NK-92 (cell line): Measurements from ENCODE around the gene LRRC38.
"Not testable (repeated sequence)": the region's sequence is repeated elsewhere in the genome, so short reads cannot be mapped to it uniquely, and the experiment has no call there.

ENCODE experiments used
- DNase-seq: peaks from one replicate; lab custom pipeline; 2025; ENCODE audit not compliant: unreplicated experiment; lab: John Stamatoyannopoulos, UW

The LRRC38 gene, protein sequence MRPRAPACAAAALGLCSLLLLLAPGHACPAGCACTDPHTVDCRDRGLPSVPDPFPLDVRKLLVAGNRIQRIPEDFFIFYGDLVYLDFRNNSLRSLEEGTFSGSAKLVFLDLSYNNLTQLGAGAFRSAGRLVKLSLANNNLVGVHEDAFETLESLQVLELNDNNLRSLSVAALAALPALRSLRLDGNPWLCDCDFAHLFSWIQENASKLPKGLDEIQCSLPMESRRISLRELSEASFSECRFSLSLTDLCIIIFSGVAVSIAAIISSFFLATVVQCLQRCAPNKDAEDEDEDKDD

GRCh38 chr1:13513895-13514546 lies at the start of gene LRRC38:
Gene LRRC38 (minus strand): TSS chr1:13514003. CDS start chr1:13513593, 410 bp downstream.
- no peak for DNase-seq

DNA sequence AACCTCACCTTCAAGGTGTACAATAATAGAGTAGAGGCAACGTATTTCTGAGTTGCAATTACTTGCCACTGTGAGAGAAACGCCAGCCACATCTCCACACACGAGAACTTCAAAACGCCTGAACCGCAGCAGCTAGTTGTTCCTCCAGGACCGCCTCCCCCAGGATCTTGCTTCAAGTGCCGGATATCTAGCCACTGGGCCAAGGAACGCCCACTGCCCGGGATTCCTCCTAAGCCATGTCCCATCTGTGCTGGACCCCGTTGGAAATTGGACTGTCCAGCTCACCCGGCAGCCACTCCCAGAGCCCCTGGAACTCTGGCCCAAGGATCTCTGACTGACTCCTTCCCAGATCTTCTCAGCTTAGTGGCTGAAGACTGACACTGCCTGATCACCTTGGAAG lies 49.2 kb upstream of the LRRC38 start:
- DNase-seq = not testable (repeated sequence)

DNA sequence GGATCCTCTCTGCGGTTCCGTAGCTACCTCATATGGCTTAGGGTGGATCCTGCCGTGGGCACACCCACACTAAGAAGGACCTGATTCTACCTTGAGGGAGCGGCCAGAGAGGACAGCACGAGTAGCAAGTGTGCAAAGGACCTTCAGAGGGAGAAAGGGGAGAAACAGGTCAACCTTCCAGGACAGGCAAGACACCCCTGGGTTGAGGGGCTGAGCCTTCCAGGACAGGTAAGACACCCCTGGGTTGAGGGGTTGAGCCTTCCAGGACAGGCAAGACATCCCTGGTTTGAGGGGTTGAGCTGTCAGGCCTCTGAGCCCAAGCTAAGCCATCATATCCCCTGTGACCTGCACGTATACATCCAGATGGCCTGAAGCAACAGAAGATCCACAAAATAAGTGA lies 46.7 kb upstream of the LRRC38 start:
- no peak for DNase-seq

- DNase-seq = no peak
Measured at GRCh38 chr1:13556224-13556764, 42.5 kb upstream of the LRRC38 start.

- no peak for DNase-seq
Measured at GRCh38 chr1:13554798-13555197, 41.0 kb upstream of the LRRC38 start.

- DNase-seq = no peak
Measured at GRCh38 chr1:13550663-13551062, 36.9 kb upstream of the LRRC38 start.

- DNase-seq = no peak
Measured at GRCh38 chr1:13549521-13549920, 35.7 kb upstream of the LRRC38 start.

- no peak for DNase-seq
Measured at GRCh38 chr1:13549021-13549420, 35.2 kb upstream of the LRRC38 start.

- no peak for DNase-seq
Measured at GRCh38 chr1:13548281-13548680, 34.5 kb upstream of the LRRC38 start.

DNA sequence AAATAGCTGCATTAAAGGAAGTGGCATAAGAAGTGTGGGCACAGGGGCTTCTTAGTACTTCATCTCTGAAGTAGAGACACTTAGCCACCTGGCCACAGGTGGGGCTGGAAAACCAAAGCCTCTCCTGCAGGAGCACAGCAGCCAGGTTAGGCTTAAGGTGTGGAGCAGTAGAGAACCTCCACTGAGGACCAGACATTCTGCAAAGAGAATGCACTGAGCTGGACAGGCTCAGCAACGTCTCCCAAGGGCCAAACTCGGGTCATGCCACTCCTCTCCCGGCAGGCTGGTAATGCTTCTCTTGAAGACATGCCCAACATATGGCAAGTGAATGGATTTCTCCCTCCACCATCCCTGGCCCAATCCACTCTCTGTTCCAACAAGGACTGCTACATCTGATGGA lies 33.0 kb upstream of the LRRC38 start:
- DNase-seq = no peak

DNA sequence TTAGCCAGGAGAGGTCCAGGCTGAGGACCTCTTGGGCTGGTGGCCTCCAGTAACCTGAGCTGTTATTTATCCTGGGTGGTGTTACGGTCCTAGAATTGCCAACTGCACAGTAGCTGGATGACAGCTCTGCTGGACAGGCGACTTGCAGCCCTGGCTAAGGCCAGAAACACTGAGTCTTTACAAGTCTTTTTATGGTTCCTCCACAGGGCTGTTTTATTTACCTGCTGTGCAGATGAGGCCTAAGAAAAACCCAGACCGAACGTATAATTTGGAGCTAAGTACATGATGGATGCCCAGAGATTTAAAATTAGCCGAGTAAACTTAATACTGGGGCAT lies 30.4 kb upstream of the LRRC38 start:
- DNase-seq = no peak

DNA sequence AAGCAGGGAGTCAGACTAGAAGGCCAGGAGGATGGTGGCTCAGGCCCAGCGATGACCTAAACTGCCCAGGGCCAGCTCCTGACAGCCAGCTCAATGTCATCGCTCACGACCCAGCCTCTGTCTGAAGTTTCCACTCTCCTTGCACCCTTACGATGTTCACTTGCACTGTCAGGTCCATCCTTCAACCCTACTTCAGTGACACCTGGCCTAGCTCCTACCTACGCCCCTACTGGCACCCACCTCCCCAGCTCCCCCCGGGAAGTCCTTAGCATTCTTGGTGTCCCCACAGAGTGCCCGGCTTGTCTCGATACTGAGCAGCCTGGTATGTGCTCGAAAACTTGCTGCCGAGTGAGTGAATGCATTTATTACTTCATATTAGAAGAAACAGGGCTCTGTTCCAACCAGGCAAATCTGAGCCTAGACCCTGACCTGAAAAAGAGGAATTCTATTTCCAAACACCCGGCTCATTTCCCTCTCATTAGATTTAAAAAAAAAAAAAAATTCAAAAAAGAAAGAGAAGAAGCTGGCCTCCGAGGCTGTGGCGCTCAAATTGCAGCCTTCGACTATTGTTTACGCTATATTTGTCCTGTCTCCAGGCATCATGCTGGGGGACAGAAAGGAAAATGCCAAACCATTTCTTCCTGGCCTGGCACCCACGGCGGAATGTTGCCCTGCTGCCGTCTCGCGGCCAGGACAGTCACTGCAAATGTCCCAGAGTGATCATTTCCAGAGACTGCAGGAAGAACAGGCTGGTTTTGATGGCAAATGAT lies 29.8 kb upstream of the LRRC38 start:
- DNase-seq = no peak

DNA sequence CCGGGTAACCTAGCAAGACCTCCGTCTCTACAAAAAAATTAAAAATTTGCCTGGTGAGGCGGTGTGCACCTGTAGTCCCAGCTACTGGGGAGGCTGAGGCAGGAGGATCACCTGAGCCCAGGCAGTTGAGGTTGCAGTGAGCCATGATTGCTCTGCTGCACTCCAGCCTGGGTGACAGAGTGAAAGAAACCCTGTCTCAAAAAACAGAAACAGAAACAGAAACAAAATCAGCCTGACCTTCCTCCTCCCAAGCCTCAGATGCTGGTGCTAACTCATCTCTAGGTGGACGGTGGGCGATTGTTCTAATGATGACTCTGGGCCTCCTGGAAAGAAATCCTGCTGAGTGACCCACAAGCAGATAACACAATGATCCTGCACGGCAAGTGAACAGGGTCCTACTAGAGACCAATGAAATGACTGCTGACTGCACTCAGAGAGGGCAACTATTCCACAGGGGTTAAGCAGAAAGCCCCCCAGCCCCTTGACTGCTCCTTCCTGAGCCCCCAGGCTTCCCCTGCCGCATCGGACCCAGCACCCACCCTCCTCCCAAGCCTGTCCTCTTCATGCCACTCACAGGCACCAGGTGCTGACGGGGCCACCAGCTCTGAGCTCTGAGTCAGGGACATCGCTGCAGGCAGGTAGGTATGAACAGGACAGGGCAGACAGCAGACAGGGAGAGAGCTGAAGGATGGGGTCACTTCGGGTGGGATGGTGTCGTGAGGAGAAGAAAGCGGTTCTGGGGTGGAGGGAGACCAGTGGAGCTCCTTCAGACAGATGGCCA lies 27.8 kb upstream of the LRRC38 start:
- no peak for DNase-seq

GRCh38 chr1:13540866-13541265 lies 27.1 kb upstream of the LRRC38 start:
- DNase-seq = no peak

DNA sequence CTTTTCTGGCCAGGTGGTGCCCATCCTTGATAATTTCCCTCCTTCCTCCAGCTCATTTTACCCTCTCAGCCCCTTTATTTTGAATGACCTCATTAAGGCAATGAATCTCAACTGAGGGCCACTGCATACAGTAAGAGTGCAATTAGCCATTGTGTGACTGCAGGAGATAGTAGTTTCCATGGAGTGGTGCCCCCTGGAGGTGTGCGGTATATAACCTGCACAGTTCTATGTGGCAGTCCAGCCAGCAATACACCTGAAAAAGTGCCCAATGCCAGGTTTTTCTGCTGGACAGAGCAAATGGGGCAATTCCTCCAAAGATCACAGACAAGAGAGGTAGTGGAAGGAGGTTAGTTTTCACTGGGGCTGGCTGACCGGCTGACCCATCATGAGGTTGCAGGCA lies 25.9 kb upstream of the LRRC38 start:
- no peak for DNase-seq

- DNase-seq = no peak
Measured at GRCh38 chr1:13538832-13539231, 25.0 kb upstream of the LRRC38 start.

DNA sequence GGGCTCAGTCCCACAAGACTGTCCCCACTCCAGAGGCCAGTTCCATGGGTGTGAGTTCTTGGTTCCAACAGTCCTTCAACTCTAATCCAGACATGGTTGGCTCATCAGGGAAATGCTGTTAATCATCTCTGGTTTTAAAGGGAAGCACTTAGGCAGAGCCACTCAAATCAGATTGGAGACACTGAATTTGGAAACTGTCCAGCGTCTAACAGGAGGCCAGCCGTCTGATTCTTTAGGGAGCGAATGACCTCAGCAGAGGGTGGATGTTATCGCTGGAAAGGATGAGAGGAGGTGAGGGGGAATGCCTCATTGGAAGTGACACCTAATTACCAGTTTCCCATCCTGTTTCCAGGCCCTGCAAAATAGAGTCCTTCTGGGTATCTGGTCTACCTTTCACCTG lies 22.8 kb upstream of the LRRC38 start:
- DNase-seq = no peak

GRCh38 chr1:13535227-13535626 lies 21.4 kb upstream of the LRRC38 start:
- no peak for DNase-seq

GRCh38 chr1:13528320-13528719 lies 14.5 kb upstream of the LRRC38 start:
- DNase-seq = no peak

GRCh38 chr1:13523780-13524477 lies 10.1 kb upstream of the LRRC38 start:
- no peak for DNase-seq

- no peak for DNase-seq
Measured at GRCh38 chr1:13520985-13521384, 7.2 kb upstream of the LRRC38 start.
